GM06990 (cell line): Measurements from ENCODE around the gene FAM83C.

Experiments
- DNase-seq: peaks from one replicate; pipeline ENCODE4 v3.0.0-alpha.2; 2011; ENCODE audit not compliant: insufficient read length; ENCODE audit errors: extremely low read depth
- H3K27me3 ChIP-seq: replicated peaks from 2 replicates; pipeline ENCODE4 v1.6.0; 2011; ENCODE audit warnings: low read length; ENCODE audit not compliant: control insufficient read depth, insufficient read depth
- H3K36me3 ChIP-seq: 2 replicates; pipeline ENCODE4 v1.5.1; 2011; ENCODE audit warnings: low read length; ENCODE audit not compliant: control insufficient read depth, insufficient read depth
- H3K4me3 ChIP-seq: replicated peaks from 2 replicates; pipeline ENCODE4 v1.5.1; 2011; ENCODE audit warnings: low read depth, mild to moderate bottlenecking, control low read depth, low read length
- CTCF ChIP-seq: IDR thresholded peaks from 2 replicates; pipeline ENCODE4 v1.5.1; 2011; ENCODE audit warnings: low read length, control low read depth, mild to moderate bottlenecking, inconsistent platforms; ENCODE audit not compliant: insufficient read depth, poor library complexity, severe bottlenecking

Gene FAM83C

GRCh38 chr20:35284992-35285805 lies 7.0 kb downstream of the FAM83C start:
- peak overlapping the region; percentile 96 for H3K4me3 ChIP-seq
- no peak for TF ChIP-seq CTCF
- peaks cover 5% of the 10 kb centered on the region for H3K36me3 ChIP-seq
- DNase-seq: no peak
- H3K27me3 ChIP-seq: no peaks in the 10 kb centered on the region

- peaks cover 8% of the 10 kb centered on the region for H3K36me3 ChIP-seq
- peak; percentile 84 for DNase-seq
- TF ChIP-seq CTCF: no peak
- H3K27me3 ChIP-seq: no peaks in the 10 kb centered on the region
- peak within 1 kb of the TSS; percentile 96 for H3K4me3 ChIP-seq
These were observed 7.8 kb downstream of the FAM83C start, which contains the start of gene EIF6 for GRCh38 chr20:35284267-35284991. Gene EIF6 (minus strand): TSS chr20:35284772. CDS start chr20:35284487, 285 bp downstream.

DNA sequence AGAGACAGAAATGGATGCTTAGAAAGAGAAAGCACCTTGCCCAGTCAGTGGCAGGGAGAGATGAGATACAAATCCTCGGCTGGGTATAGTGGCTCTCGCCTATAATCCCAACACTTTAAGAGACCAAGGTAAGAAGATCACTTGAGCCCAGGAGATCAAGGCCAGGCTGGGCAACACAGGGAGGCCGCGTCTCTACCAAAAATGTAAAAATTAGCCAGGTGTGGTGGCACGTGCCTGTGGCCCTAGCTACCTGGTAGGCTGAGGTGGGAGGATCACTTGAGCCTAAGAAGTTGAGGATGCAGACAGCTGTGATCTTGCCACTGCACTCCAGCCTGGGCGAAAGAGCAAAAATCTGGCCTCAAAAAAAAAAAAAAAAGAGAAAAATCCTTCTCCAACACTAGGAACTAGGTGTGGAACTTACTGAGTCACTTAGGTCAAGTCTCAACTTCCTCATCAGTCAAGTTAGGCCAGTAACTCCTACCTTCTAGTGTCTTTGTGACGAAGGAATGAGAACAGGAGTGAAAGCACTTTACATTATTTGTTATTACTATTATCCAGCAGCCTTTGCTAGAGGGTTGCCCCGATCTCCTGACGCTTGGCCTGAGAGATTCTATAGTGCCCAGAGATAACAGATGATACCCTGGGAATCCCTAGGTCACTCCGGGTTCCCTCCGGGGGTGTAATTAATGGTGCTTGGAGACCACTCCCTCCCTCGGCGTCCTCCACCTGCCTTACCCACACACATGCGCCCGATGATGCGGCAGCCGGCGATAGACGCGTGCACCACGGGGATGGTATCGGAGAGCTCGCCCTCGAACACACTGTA lies 8.6 kb downstream of the FAM83C start:
- Histone ChIP-seq H3K4me3 (peak overlapping the region; percentile 96), H3K36me3 (peaks cover 13% of the 10 kb centered on the region), H3K27me3 (no peaks in the 10 kb centered on the region)
- no peak for DNase-seq
- TF ChIP-seq CTCF: no peak

- no peak for TF ChIP-seq CTCF
- DNase-seq: no peak
- Histone ChIP-seq H3K36me3 (peaks cover 13% of the 10 kb centered on the region), H3K4me3 (no peak overlapping the region), H3K27me3 (no peaks in the 10 kb centered on the region)
These were observed 10.6 kb downstream of the FAM83C start for GRCh38 chr20:35281506-35282101.

GRCh38 chr20:35280523-35280922 lies 11.7 kb downstream of the FAM83C start:
- Histone ChIP-seq H3K36me3 (peaks cover 17% of the 10 kb centered on the region), H3K4me3 (no peak overlapping the region), H3K27me3 (no peaks in the 10 kb centered on the region)
- TF ChIP-seq CTCF: no peak
- no peak for DNase-seq
